GM06990 (cell line): Measurements from ENCODE around the gene ALK.

Source experiments
- DNase-seq: peaks from one replicate; pipeline ENCODE4 v3.0.0-alpha.2; 2011; ENCODE audit not compliant: insufficient read length; ENCODE audit errors: extremely low read depth
- H3K27me3 ChIP-seq: replicated peaks from 2 replicates; pipeline ENCODE4 v1.6.0; 2011; ENCODE audit warnings: low read length; ENCODE audit not compliant: control insufficient read depth, insufficient read depth
- H3K36me3 ChIP-seq: 2 replicates; pipeline ENCODE4 v1.5.1; 2011; ENCODE audit warnings: low read length; ENCODE audit not compliant: control insufficient read depth, insufficient read depth
- H3K4me3 ChIP-seq: replicated peaks from 2 replicates; pipeline ENCODE4 v1.5.1; 2011; ENCODE audit warnings: low read depth, mild to moderate bottlenecking, control low read depth, low read length
- TF ChIP-seq, protein P1 (sequence below): IDR thresholded peaks from 2 replicates; pipeline ENCODE4 v1.5.1; 2011; ENCODE audit warnings: low read length, control low read depth, mild to moderate bottlenecking, inconsistent platforms; ENCODE audit not compliant: insufficient read depth, poor library complexity, severe bottlenecking

ALK gene

DNA sequence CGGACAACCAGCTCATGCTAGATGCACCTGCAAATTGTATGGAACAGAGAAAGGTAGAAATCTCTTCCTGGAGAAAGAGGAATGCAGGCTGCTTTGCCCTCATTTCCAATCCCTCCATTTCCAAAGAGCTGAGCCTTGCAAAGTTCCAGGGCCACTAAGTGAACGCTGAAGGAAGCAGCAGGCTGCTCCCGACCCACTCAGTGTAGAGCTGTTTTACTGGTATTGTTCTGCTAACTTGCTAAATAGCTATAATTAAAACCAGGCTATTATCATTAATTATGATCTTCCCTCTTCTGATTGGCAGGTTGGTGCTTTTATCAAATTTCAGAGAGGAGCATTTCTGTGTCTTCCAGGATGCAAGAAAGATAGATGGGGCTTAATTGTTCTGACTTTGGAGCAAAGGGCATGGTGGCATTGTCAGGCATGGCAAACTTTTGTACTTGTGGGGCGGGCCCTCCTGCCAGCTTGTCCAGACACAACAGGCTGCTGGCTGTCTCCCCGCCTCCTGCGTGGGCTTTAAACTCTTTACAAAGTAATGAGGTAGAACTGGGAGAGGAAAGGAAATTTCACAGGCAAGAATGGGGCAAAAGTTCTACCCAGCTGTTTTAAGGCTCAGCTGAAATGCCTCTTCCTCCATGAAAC lies 40.2 kb downstream of the ALK start:
- no peak for DNase-seq
- H3K36me3 ChIP-seq = no peaks in the 10 kb centered on the region
- TF ChIP-seq, protein P1, sequence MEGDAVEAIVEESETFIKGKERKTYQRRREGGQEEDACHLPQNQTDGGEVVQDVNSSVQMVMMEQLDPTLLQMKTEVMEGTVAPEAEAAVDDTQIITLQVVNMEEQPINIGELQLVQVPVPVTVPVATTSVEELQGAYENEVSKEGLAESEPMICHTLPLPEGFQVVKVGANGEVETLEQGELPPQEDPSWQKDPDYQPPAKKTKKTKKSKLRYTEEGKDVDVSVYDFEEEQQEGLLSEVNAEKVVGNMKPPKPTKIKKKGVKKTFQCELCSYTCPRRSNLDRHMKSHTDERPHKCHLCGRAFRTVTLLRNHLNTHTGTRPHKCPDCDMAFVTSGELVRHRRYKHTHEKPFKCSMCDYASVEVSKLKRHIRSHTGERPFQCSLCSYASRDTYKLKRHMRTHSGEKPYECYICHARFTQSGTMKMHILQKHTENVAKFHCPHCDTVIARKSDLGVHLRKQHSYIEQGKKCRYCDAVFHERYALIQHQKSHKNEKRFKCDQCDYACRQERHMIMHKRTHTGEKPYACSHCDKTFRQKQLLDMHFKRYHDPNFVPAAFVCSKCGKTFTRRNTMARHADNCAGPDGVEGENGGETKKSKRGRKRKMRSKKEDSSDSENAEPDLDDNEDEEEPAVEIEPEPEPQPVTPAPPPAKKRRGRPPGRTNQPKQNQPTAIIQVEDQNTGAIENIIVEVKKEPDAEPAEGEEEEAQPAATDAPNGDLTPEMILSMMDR = no peak
- H3K4me3 ChIP-seq = no peak overlapping the region
- H3K27me3 ChIP-seq = no peaks in the 10 kb centered on the region; the same call in 1 of the 2 replicates

DNA sequence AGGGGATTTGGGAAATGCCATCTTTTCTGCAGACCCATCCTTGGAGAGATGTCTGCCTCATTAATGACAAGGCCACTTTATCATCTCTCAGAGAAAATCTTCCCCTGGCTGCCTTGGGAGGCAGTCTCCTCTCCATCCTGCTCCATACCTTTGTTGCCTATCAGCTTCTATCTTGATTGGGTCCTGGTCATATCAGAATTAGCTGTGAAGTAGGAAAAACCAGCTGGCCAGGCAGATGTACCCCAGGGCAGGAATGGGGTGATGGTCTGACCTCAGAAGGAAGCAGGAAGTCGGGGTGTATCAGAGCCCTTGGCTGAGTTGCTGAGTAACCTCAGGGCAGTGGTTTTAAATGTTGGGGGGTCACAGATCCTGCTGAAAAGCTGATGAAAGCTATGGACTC lies 41.3 kb downstream of the ALK start:
- no peak overlapping the region for H3K4me3 ChIP-seq
- TF ChIP-seq, protein P1 = no peak
- no peaks in the 10 kb centered on the region; the same call in 1 of the 2 replicates for H3K27me3 ChIP-seq
- no peak for DNase-seq
- H3K36me3 ChIP-seq = no peaks in the 10 kb centered on the region

DNA sequence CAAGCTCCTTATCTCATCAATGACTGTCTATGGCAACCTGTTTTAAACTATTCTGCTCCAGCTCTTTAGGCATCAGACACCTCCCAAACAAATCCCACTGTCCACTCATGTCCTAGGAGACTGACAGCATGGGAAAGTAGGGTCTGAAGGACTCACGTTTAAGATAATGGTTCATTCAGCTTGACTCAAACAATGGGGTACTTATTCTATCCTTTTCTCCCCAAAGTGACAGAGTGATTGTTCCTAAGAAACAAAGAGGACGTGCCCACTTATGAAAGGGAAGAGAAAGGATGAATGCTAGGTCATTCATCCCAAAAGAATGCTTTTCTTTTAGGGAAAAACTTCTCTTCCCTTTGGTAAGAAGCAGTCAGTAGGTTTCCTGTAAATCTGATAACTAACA lies 41.9 kb downstream of the ALK start:
- Histone ChIP-seq H3K27me3 (no peaks in the 10 kb centered on the region; the same call in 1 of the 2 replicates), H3K36me3 (no peaks in the 10 kb centered on the region), H3K4me3 (no peak overlapping the region)
- DNase-seq = no peak
- TF ChIP-seq, protein P1 = no peak

DNA sequence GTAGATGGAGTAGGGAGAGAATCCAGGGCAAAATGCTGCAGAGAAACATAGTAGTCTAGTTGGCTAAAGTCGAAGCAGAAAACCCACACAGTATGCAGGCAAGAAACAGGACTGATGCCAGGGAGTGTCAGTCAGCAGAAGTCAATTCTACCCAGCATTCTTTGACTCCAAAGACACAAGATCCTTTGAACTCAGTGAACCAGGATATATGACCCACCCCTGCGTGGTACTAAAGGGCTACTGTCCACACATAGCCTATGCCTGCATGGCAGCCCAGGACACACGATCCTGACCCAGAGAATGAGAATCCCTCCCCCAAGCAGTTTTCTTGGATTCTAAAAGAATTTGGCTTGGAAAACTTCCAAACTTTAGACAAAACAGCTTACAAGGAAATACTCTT lies 42.5 kb downstream of the ALK start:
- TF ChIP-seq, protein P1 = no peak
- no peak for DNase-seq
- Histone ChIP-seq H3K36me3 (no peaks in the 10 kb centered on the region), H3K4me3 (no peak overlapping the region), H3K27me3 (no peaks in the 10 kb centered on the region; the same call in 1 of the 2 replicates)

DNA sequence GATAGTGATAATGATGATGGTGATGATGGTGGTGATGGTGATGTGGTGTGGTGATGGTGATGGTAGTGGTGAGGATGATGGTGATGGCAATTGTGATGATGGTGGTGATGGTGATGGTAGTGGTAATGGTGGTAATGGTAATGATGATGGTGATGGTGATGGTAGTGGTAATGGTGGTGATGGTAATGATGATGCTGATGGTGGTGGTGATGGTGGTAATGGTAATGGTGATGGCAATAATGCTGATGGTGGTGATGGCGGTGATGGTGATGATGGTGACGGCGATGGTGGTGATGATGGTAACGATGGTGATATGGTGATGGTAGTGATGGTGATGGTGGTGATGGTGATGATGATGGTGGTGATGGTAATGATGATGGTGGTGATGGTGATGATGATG lies 45.0 kb downstream of the ALK start:
- DNase-seq = no peak
- Histone ChIP-seq H3K27me3 (no peaks in the 10 kb centered on the region; the same call in 1 of the 2 replicates), H3K36me3 (no peaks in the 10 kb centered on the region), H3K4me3 (no peak overlapping the region)
- TF ChIP-seq, protein P1 = no peak

DNA sequence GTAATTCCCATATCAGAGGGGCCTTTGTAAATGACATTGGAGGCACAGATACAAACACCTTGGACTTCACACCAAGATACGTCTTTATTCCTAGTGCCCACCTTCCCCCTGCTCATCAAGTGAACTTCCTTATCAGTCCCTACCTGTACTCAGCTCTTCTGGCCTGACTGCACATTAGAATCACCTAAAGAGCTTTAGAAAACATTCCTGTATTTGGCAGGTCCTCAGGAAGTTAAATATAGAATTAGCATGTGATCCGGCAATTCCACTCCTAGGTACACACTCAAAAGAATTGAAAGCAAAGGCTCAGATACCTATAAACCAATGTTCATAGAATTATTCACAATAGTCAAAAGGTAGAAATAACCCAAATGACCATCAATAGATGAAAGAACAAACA lies 46.6 kb downstream of the ALK start:
- TF ChIP-seq, protein P1 = no peak
- no peak overlapping the region for H3K4me3 ChIP-seq
- H3K36me3 ChIP-seq = no peaks in the 10 kb centered on the region
- no peak for DNase-seq
- H3K27me3 ChIP-seq = no peaks in the 10 kb centered on the region
